T-helper 2 cell treated with Interferon-gamma antibody and Interleukin-4, amounts not matched to agents 5 μg/mL and 100 μg/mL, for 36 hours (primary cell): ENCODE results near the gene WDPCP.
A peak's percentile ranks its signal among the peaks of the same experiment; 100 is the strongest.
"Not testable (repeated sequence)": the region's sequence is repeated elsewhere in the genome, so short reads cannot be mapped to it uniquely, and the experiment has no call there.

Experiments used
- DNase-seq: peaks from one replicate; pipeline ENCODE4 v3.0.0; 2021; ENCODE audit warnings: low spot score
- H3K27ac Mint-ChIP-seq: one replicate; pipeline ENCODE4 v1.8.0; 2021; ENCODE audit warnings: mild to moderate bottlenecking, mixed read lengths
- H3K27me3 Mint-ChIP-seq: one replicate; pipeline ENCODE4 v1.8.0; 2021; ENCODE audit warnings: low read depth, mixed read lengths
- H3K36me3 Mint-ChIP-seq: one replicate; pipeline ENCODE4 v1.8.0; 2021; ENCODE audit warnings: low read depth, mixed read lengths
- H3K4me1 Mint-ChIP-seq: one replicate; pipeline ENCODE4 v1.8.0; 2021; ENCODE audit warnings: low read depth, mixed read lengths
- H3K4me3 Mint-ChIP-seq: one replicate; pipeline ENCODE4 v1.8.0; 2022; ENCODE audit warnings: mild to moderate bottlenecking, moderate library complexity, mixed read lengths
- H3K9me3 Mint-ChIP-seq: one replicate; pipeline ENCODE4 v1.8.0; 2021; ENCODE audit warnings: mixed read lengths

The WDPCP gene

DNA sequence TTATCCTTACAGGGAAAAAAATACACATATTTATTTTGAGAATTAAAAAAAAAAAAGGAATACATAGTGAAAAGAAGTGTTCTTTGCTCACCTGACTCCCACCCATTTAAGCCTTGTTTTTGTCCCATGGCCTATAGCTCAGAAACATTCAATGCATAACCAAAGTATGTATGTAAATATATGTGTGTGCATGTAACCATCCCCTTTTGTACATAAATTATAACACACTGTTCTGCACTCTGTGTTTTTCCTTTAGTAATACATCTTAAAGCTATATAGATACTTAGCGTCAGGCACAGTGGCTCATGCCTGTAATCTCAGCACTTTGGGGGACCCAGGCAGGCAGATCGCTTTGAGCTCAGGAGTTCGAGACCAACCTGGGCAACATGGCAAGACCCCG, 22.2 kb upstream of the WDPCP start:
- H3K27ac Mint-ChIP-seq, result no peak overlapping the region
- H3K4me1 Mint-ChIP-seq, result peaks cover 2% of the 10 kb centered on the region
- H3K9me3 Mint-ChIP-seq, result no peaks in the 10 kb centered on the region
- DNase-seq, result no peak
- H3K27me3 Mint-ChIP-seq, result peaks cover 11% of the 10 kb centered on the region
- H3K4me3 Mint-ChIP-seq, result no peak overlapping the region
- H3K36me3 Mint-ChIP-seq, result peaks cover 14% of the 10 kb centered on the region

DNA sequence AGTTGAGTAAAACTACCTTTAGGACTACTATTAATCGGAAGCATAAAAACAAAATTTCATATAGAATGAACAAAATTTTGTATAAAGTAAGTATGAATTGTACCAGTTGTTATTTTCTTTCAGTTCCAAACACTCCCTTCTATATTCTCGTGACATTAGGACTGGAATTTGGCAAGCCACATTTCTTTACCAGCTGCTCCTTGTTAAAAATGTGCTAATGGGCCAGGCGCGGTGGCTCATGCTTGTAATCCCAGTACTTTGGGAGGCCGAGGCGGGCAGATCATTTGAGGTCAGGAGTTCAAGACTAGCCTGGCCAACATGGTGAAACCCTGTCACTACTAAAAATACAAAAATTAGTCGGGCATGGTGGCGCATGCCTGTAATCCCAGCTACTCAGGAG, 20.6 kb upstream of the WDPCP start:
- not testable (repeated sequence) for H3K27me3 Mint-ChIP-seq, H3K9me3 Mint-ChIP-seq, H3K27ac Mint-ChIP-seq, DNase-seq, H3K4me1 Mint-ChIP-seq, H3K4me3 Mint-ChIP-seq
- peaks cover 23% of the 10 kb centered on the region for H3K36me3 Mint-ChIP-seq

DNA sequence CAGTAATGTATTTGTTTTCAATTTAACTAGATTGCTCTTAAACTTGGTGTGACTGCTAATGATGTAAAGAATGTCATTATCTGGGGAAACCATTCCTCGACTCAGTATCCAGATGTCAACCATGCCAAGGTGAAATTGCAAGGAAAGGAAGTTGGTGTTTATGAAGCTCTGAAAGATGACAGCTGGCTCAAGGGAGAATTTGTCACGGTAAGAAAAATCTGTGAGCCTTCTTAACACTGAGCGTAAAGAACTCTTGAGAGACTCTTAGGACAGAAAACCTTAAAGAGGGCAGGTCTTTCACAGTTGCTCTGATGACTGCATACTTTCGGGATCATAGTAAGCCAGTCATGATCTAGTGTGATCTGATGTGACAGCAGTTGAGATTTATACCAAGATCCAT, 16.4 kb upstream of the WDPCP start:
- H3K4me1 Mint-ChIP-seq, result no peaks in the 10 kb centered on the region
- H3K36me3 Mint-ChIP-seq, result peaks cover 36% of the 10 kb centered on the region
- no peaks in the 10 kb centered on the region for H3K9me3 Mint-ChIP-seq
- H3K4me3 Mint-ChIP-seq, result no peak overlapping the region
- no peak overlapping the region for H3K27ac Mint-ChIP-seq
- H3K27me3 Mint-ChIP-seq, result no peaks in the 10 kb centered on the region
- DNase-seq, result no peak

DNA sequence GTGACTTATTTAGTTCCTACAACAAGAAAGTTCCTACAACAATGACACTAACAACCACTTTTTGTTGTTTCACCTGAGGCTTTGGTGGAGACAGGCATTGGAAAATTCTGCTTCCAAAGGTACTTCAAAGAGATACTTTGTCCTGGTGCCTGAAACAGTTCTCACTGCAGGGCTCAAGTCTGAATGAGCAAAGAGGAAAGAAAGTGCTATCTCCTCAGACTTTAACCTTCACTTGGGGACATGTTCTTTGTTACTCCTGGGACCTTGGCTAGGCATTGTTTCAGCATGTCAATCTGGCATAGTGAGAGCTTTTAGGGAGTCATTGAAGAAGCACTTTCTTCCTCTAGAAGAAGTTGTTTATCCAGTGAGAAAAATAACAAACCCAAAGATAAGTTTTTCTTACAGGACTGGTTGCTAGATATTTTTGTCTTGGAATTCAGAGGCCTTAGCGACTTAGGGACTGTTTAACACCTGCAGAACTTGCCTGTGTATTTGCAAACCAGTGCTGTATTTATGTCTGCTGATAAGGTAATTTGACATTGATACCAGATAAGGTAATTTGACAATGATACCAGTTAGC, 12.7 kb upstream of the WDPCP start:
- Mint-ChIP-seq H3K4me1 (peaks cover 2% of the 10 kb centered on the region), H3K27me3 (no peaks in the 10 kb centered on the region), H3K9me3 (no peaks in the 10 kb centered on the region), H3K36me3 (peaks cover 44% of the 10 kb centered on the region), H3K27ac (no peak overlapping the region), H3K4me3 (no peak overlapping the region)
- DNase-seq, result no peak

DNA sequence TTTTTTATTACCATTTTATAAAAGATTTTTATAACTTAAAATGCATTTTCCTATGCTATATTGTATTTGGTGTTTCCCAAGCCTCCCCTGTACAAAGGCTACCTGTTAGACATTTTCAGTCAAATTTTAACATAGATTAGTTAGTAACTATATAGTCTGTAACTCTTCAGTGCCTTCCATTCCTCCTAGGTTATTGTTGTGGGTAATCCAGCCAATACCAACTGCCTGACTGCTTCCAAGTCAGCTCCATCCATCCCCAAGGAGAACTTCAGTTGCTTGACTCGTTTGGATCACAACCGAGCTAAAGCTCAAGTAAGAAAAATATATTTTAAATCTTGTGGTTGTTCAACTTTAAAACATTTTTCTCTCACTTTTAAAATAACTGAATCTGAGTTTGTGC, 10.7 kb upstream of the WDPCP start:
- Mint-ChIP-seq H3K36me3 (peaks cover 40% of the 10 kb centered on the region), H3K9me3 (no peaks in the 10 kb centered on the region), H3K27me3 (no peaks in the 10 kb centered on the region), H3K27ac (no peak overlapping the region), H3K4me1 (peaks cover 2% of the 10 kb centered on the region), H3K4me3 (no peak overlapping the region)
- DNase-seq, result no peak

DNA sequence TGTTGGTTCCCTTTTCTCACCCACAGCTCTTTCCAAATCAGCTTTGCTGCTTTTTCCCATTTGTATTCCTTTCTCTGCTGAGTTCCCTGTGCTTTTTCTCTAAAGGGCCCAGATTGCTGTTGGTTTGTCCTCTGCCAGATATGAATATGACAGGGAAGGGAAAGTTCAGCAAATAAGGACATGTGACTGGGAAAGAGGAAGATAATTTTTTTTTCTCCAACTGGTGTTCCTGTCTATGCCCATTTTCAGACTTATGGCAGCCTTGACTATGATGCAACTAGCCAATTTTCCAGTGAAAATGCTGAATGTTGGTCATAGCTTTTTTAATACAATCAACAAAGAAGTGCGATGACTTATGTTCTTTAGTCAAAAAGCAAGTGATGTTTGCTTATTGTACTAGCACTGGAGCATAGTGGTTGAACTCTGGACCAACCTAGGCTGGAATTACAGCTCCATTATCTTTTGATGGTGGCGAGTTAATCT, 8.2 kb upstream of the WDPCP start:
- H3K27ac Mint-ChIP-seq, result no peak overlapping the region
- H3K4me1 Mint-ChIP-seq, result peaks cover 9% of the 10 kb centered on the region
- H3K27me3 Mint-ChIP-seq, result no peaks in the 10 kb centered on the region
- DNase-seq, result no peak
- peaks cover 36% of the 10 kb centered on the region for H3K36me3 Mint-ChIP-seq
- no peaks in the 10 kb centered on the region for H3K9me3 Mint-ChIP-seq
- no peak overlapping the region for H3K4me3 Mint-ChIP-seq

DNA sequence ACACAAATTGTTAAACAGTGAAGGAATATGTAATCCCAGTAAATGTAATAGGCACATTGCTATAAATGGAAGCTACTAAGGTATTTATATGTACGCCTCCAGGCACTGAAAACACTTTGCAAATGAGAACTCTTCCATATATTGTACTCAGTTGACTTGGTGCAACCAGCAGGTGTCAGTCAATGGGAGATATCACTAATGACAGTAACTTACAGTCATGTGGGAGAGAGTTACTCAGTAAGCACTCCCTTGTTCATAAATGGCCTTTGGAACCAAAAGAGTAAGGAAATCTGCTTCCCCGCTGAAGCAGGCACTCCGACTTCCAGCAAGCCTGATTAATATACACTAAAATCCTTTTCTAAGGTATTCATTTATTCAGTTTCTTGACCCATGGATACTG, 6.4 kb upstream of the WDPCP start:
- Mint-ChIP-seq H3K27me3 (no peaks in the 10 kb centered on the region), H3K36me3 (peaks cover 34% of the 10 kb centered on the region), H3K4me1 (peaks cover 22% of the 10 kb centered on the region), H3K9me3 (no peaks in the 10 kb centered on the region), H3K27ac (no peak overlapping the region), H3K4me3 (no peak overlapping the region)
- no peak for DNase-seq

DNA sequence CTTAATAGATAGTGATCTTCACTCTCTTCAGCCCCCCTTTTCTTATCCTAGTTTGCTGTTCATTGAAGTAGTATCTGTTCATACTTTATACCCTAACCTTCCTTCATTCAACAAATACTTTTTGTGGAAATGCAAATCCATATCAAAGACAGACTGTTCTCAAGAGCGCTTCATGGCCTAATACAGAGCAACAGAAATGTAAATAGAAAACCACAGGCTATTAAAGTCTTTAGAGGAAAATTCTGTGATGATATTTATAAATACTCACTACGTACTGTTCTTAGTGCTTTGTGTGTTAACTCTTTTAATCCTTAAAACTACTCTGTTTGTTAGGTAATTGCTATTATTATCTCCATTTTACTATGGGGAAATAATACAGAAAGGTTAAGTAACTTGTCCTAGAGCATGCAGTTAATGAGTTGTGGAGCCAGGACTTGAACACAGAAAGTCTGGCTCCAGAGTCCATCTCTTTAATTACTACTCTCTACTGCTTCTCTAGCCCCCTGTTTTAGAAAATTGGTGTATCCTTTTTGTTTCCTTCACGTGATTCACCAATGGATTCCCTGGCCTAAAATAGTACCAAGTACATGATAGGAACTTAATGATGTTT, 3.4 kb upstream of the WDPCP start:
- Mint-ChIP-seq H3K4me1 (peaks cover 32% of the 10 kb centered on the region), H3K27ac (no peak overlapping the region), H3K4me3 (no peak overlapping the region), H3K36me3 (peaks cover 24% of the 10 kb centered on the region), H3K9me3 (no peaks in the 10 kb centered on the region), H3K27me3 (no peaks in the 10 kb centered on the region)
- no peak for DNase-seq

DNA sequence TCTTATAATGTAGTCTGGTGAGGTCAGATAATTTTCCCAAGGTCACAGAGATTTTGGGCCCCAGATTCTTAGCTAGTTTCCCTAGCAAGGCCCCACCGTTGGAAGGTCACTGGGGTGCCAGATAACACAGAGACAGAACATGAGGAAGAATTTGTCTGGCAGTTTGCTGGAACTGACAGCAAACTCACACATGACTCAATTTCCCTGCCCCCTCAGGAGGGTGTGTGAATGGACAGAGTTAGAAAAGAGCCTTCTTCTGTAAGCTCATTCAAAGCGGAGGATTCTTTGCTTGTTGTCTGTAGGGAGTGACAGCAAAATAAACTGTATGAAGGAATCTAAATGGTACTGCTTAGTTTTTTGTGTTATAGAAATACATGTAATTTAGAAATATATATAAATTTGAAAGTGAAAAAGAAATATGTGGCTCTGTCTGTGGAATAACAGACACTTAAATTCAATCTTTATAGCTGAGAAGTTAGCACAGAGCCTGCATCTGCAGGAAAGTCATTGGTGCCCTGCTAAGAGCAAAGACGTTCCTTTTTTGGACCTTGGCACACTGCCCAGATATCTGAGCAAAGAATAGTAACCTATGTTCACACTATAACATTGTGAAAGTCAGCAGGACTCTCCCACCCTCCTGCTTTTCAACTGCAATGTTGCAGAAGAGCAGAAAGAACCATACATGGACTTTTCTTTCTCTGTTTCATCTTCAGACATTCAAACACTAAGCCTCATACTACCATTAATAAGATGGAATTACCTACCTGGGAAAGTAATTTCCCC, 2.5 kb upstream of the WDPCP start:
- Mint-ChIP-seq H3K36me3 (peaks cover 19% of the 10 kb centered on the region), H3K4me1 (peaks cover 32% of the 10 kb centered on the region), H3K27ac (no peak overlapping the region), H3K27me3 (no peaks in the 10 kb centered on the region), H3K9me3 (no peaks in the 10 kb centered on the region), H3K4me3 (peak overlapping the region; percentile 35)
- no peak for DNase-seq

DNA sequence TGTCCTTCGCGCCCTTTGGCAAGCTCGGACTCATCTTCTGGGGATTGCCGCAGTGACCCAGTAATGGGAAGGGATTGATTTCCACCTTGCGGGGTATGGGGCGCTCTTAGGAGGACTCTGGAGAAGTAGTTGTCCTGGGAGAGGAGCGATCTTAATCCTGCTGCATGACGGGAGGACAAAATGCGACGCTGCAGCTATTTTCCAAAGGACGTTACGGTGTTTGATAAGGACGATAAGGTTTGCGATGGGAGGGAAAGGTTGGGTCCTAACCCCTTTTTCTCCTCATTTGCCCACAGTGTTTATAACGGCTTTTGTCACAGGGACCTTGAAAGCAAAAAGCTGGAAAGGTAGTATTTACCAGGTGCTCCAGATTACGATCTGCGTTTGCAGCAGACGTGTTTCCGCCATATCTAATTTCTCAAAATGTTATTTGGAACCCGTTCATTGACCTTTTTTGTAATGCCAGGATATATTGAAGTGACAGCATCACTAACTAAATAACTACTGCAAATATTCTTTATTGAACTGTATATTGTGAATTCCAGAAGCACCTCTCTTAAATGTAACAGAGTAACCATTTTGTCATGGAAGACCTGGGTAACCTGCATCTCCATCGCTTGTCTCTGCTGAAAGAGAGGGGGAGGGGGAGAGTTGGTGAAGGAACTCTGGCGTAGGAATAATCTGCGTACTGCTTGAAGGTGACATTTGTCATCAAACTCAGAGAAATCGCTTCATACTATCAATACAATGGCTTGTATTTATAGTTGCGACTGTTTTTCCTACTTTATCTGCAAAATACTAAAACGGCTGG, 1.1 kb upstream of the WDPCP start:
- Mint-ChIP-seq H3K36me3 (peaks cover 12% of the 10 kb centered on the region), H3K27me3 (no peaks in the 10 kb centered on the region), H3K27ac (peak overlapping the region; percentile 93), H3K4me3 (peak overlapping the region; percentile 89), H3K4me1 (peaks cover 32% of the 10 kb centered on the region), H3K9me3 (no peaks in the 10 kb centered on the region)
- DNase-seq, result peak; percentile 5

DNA sequence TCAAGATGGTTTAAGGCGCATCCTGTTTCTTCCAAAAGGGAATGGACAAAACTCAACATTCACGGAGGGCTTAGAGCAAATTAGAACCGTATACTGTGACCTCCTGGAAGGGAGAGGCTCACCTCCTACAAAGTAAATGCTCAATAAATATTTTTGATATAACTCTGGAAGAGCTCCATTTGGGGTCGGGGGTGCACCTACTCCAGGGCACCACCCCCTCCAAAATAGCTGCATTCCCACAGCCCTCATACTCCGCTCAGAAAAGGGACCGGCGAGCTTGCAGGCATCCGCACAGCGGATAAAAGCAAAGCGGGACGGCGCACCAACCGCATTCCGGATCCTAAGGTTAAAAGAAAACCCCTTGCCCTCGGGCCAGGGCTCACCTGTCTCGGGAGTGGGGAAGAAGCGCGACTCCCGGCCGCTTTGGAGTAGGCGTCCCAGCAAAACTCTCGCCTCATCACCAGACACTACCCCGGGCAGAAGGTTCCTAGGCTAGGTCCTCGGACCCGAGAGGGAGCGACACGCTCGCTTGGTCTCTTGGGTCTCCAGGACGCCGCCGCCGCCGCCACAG, 378 bp downstream of the WDPCP start:
- H3K4me1 Mint-ChIP-seq, result peaks cover 30% of the 10 kb centered on the region
- H3K27me3 Mint-ChIP-seq, result no peaks in the 10 kb centered on the region
- H3K4me3 Mint-ChIP-seq, result peak overlapping the region; percentile 89
- H3K36me3 Mint-ChIP-seq, result peaks cover 3% of the 10 kb centered on the region
- no peaks in the 10 kb centered on the region for H3K9me3 Mint-ChIP-seq
- peak overlapping the region; percentile 93 for H3K27ac Mint-ChIP-seq
- DNase-seq, result no peak

DNA sequence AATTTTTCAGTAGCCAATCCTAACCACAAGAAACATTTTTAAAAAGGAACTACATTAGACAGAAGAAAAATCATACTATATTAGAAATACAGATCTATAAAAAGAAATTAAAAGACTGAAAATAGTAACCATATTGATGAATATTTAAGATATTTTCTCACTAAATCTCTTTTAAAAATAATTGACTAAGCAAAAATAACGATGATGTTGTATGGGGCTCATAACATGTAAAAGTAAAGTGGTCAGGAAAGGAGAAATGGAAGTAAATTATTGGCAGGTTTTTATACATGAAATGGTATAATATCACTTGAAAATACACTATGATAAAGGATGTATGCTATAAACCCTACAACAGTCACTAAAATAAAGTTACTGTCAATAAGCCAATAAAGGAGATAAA, 5.4 kb downstream of the WDPCP start:
- H3K27ac Mint-ChIP-seq, result no peak overlapping the region
- DNase-seq, result no peak
- H3K4me3 Mint-ChIP-seq, result no peak overlapping the region
- no peaks in the 10 kb centered on the region for H3K36me3 Mint-ChIP-seq
- peaks cover 19% of the 10 kb centered on the region for H3K4me1 Mint-ChIP-seq
- no peaks in the 10 kb centered on the region for H3K9me3 Mint-ChIP-seq
- H3K27me3 Mint-ChIP-seq, result no peaks in the 10 kb centered on the region

DNA sequence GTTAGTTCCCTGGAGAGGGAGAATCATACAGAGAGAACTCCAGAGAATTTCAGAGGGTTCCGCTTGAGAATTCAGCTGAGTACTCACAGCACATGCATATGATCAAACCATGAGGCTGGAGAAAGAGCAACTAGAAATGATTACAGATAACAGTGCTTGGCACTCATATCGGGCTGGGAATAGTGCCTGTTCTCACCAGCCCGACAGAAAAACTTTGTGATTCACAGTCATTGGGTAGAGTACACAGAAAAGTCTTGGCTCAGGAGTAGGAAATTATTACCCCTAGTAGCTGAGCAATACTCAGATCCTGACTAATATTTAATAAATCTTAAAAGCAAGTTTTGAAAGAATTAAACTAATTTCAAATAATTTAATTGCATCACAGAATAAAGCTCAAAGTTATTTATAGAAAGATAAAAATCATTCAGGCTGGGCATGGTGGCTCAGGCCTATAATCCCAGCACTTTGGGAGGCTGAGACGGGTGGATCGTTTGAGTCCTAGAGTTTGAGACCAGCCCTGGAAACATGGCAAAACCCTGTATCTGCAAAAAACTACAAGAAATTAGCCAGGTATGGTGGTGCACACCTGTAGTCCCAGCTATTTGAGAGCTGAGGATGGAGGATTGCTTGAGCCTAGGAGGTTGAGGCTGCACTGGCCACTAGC, 6.8 kb downstream of the WDPCP start:
- H3K4me3 Mint-ChIP-seq, result no peak overlapping the region
- DNase-seq, result no peak
- no peak overlapping the region for H3K27ac Mint-ChIP-seq
- H3K9me3 Mint-ChIP-seq, result no peaks in the 10 kb centered on the region
- H3K27me3 Mint-ChIP-seq, result no peaks in the 10 kb centered on the region
- no peaks in the 10 kb centered on the region for H3K36me3 Mint-ChIP-seq
- peaks cover 9% of the 10 kb centered on the region for H3K4me1 Mint-ChIP-seq
